ENCODE data around the gene TOR1B. TPM values are rescaled to one million over a fixed set of nuclear protein-coding genes. Genes with fewer than 3 reads are reported as not detected.

TOR1B gene
- total RNA-seq, 1 experiment from 2014 or later = 19.0 TPM

GRCh38 chr9:129810788-129811187, 7.8 kb downstream of the TOR1B start (continued):
- TF ChIP-seq SRF (IDR thresholded peaks at IDR 0.05; ENCODE audit: low read depth) = no peak
- TF ChIP-seq ZNF274 (IDR thresholded peaks at IDR 0.05; ENCODE audit: low read depth, low read length) = no peak
- no peak for TF ChIP-seq POLR2A (IDR thresholded peaks at IDR 0.05; ENCODE audit: borderline replicate concordance, extremely low read depth, insufficient read depth, insufficient read length)
- no peak for TF ChIP-seq RAD21 (IDR thresholded peaks at IDR 0.05; ENCODE audit: low read depth)
- no peak for TF ChIP-seq ZBTB33 (IDR thresholded peaks at IDR 0.05; ENCODE audit: extremely low read depth, insufficient replicate concordance, low read length)

- H3K4me1 ChIP-seq (ENCODE audit: control insufficient read depth in 1 of 2, insufficient read depth in 2 of 2, low read length in 2 of 2) = no peaks in the 10 kb centered on the region
- H4K20me1 ChIP-seq (ENCODE audit: insufficient read depth) = 0 out of 2 replicates have a peak, but pooled peaks cover 3% of the 10 kb centered on the region
- H3K36me3 ChIP-seq (ENCODE audit: control insufficient read depth in 1 of 2, insufficient read depth in 2 of 2, low read length in 2 of 2) = peaks cover 12 to 13% of the 10 kb centered on the region in 2 experiments; a peak in 3 of 4 replicates
- BruUV-seq (replicated peaks) = no TSS peak
- no peaks in the 10 kb centered on the region for H3K27me3 ChIP-seq (ENCODE audit: insufficient read depth, low read length)
- ChIA-PET RAD21 (ENCODE audit: low non-redundant PET in 1 of 2, low total read pairs in 2 of 2, uncharacterized antibody in 2 of 2, unreplicated experiment in 2 of 2) (no interaction called here), CTCF (no interaction called here), POLR2A (no interaction called here)
- no peaks in the 10 kb centered on the region; the same call in 1 of the 2 replicates for H3K79me2 ChIP-seq (ENCODE audit: insufficient read depth, low read length)
- no peak overlapping the region for H3K27ac ChIP-seq (ENCODE audit: low read depth, low read length)
- intact Hi-C loops (cut with micrococcal nuclease) = no loop called here
- ATAC-seq = no peak
- H2AFZ ChIP-seq (ENCODE audit: low read depth, low read length, poor library complexity, severe bottlenecking) = no peak overlapping the region
- no peaks in the 10 kb centered on the region for H3K9me2 ChIP-seq (ENCODE audit: insufficient read depth)
- H3K9ac ChIP-seq (ENCODE audit: low read length) = no peak overlapping the region
- H3K9me3 ChIP-seq (ENCODE audit: control insufficient read depth in 1 of 2, insufficient read depth in 1 of 2, low read depth in 1 of 2, low read length in 2 of 2) = no peaks in the 10 kb centered on the region
- no peak for DNase-seq (ENCODE audit: low read depth, low spot score)
- no peak overlapping the region for H3K4me2 ChIP-seq (ENCODE audit: low read length)
- no peak overlapping the region for H3K4me3 ChIP-seq (replicated peaks in 1 of 2; ENCODE audit: low read depth in 1 of 2, low read length in 2 of 2)
- TF ChIP-seq ELF1 (IDR thresholded peaks at IDR 0.05; ENCODE audit: borderline replicate concordance, low read depth) = no peak
- no peak for TF ChIP-seq SIN3A (IDR thresholded peaks at IDR 0.05; ENCODE audit: low read depth)
- no peak for TF ChIP-seq CBX3 (IDR thresholded peaks at IDR 0.05; ENCODE audit: low read depth)
- no peak for TF ChIP-seq YY1 (IDR thresholded peaks at IDR 0.05; ENCODE audit: extremely low read depth, insufficient replicate concordance, low read depth, low read length)
- no peak for TF ChIP-seq RAD21 (IDR thresholded peaks at IDR 0.05; ENCODE audit: low read depth)
- TF ChIP-seq CTCF (IDR thresholded peaks at IDR 0.05 in 2 of 3, conservative IDR thresholded peaks at IDR 0.05 in 1 of 3; ENCODE audit: borderline replicate concordance in 1 of 3, insufficient read depth in 1 of 3, low read depth in 2 of 3, low read length in 2 of 3) = no peak
- no peak for TF ChIP-seq TCF7L2 (IDR thresholded peaks at IDR 0.05; ENCODE audit: borderline replicate concordance, extremely low read depth, insufficient read depth, insufficient read length)
- no peak for TF ChIP-seq JUND (IDR thresholded peaks at IDR 0.05)
- no peak for TF ChIP-seq POLR2A (IDR thresholded peaks at IDR 0.05; ENCODE audit: borderline replicate concordance, extremely low read depth, insufficient read depth, insufficient read length)
- TF ChIP-seq FOSL1 (IDR thresholded peaks at IDR 0.05; ENCODE audit: low read depth) = no peak
- TF ChIP-seq SRF (IDR thresholded peaks at IDR 0.05; ENCODE audit: low read depth) = no peak
- no peak for TF ChIP-seq CEBPB (IDR thresholded peaks at IDR 0.05; ENCODE audit: low read depth)
- TF ChIP-seq EZH2 (IDR thresholded peaks at IDR 0.05) = no peak
- no peak for TF ChIP-seq ATF3 (IDR thresholded peaks at IDR 0.05)
- no peak for TF ChIP-seq EZH2phosphoT487 (IDR thresholded peaks at IDR 0.05; ENCODE audit: borderline replicate concordance)
- no peak for TF ChIP-seq POLR2AphosphoS5 (IDR thresholded peaks at IDR 0.05; ENCODE audit: low read depth, low read length)
- no peak for TF ChIP-seq MAX (IDR thresholded peaks at IDR 0.05)
Observed at GRCh38 chr9:129811967-129812363, 9.0 kb downstream of the TOR1B start.
